ENCODE data around the gene AVPR2. TPM values are rescaled to one million over a fixed set of nuclear protein-coding genes. Genes with fewer than 3 reads are reported as not detected.
A peak's percentile ranks its signal among the peaks of the same experiment; 100 is the strongest.

Gene AVPR2
- total and polyA plus RNA-seq, 9 of the 15 experiments (the other 6 are each of a cell fraction or from before 2014, with no cell fraction given): not detected

DNA sequence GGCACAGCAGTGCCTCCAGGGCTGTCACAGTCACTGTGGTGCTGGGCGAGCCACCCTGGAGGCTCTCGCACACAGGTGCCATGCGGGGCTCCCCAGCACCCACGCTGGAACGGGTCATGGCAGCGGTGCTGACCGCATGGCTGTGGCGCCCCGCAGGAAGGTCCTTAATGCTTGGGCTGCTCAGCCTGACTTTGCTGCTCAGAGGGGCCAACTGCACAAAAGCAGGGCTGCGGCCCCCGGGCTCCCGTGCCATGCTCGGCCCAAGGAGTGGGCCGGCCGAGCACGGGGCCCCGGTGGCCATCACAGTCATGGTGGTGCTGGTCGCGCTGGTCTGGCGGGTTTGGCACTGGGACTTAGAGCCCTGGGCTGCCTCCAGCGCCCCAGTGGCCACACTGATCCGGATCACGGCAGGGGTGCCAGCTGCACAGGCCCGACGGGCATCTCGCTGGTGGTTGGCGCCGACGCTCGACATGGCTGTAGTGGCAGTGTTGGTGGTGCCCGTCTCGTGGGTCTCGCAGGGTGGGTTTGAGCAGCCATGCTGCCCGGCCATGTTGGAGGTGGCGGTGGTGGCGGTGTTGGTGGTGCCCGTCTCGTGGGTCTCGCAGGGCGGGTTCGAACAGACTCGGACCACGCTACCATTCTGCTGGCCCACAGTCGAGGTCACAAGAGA is 50.2 kb downstream of the AVPR2 start:
- Histone ChIP-seq H3K9ac (ENCODE audit: insufficient read depth in 1 of 2, low read depth in 2 of 2, low read length in 2 of 2) (no peak overlapping the region), H3K4me1 (replicated peaks in 1 of 2; ENCODE audit: control insufficient read depth in 2 of 2, insufficient read depth in 2 of 2, low read length in 2 of 2) (peaks cover 0 to 37% of the 10 kb centered on the region in 2 experiments; a peak in 2 of 5 replicates), H3K4me2 (ENCODE audit: insufficient read depth, low read length) (no peak overlapping the region), H4K20me1 (replicated peaks; ENCODE audit: control insufficient read depth, insufficient read depth, low read length) (no peaks in the 10 kb centered on the region), H3K27me3 (ENCODE audit: control insufficient read depth in 2 of 2, insufficient read depth in 2 of 2, low read length in 2 of 2) (no peaks in the 10 kb centered on the region), H2AFZ (ENCODE audit: low read depth, low read length) (no peak overlapping the region), H3K79me2 (ENCODE audit: control insufficient read depth, insufficient read depth, low read length) (peaks cover 9% of the 10 kb centered on the region; the same call in 2 of the 3 replicates), H3K9me1 (ENCODE audit: control insufficient read depth, insufficient read depth, low read length) (no peaks in the 10 kb centered on the region), H3K36me3 (ENCODE audit: control insufficient read depth, insufficient read depth, low read length) (peaks cover 100% of the 10 kb centered on the region; the same call in 2 of the 3 replicates), H3K4me3 (no peak overlapping the region), H3K9me3 (replicated peaks; ENCODE audit: control insufficient read depth, insufficient read depth, low read depth, low read length) (no peaks in the 10 kb centered on the region), H3K27ac (ENCODE audit: extremely low read depth, low read depth, low read length) (no peak overlapping the region)
- TF ChIP-seq ZNF175 (CRISPR knock-in tag; IDR thresholded peaks at IDR 0.05; ENCODE audit: low read depth) (no peak), DNMT1 (IDR thresholded peaks at IDR 0.05) (no peak), RAD51 (IDR thresholded peaks at IDR 0.05; ENCODE audit: borderline replicate concordance, low read depth) (no peak), HNRNPL (IDR thresholded peaks at IDR 0.05; ENCODE audit: low read depth, low read length) (peak; percentile 83), RBFOX2 (IDR thresholded peaks at IDR 0.05; ENCODE audit: low read depth, low read length) (peak; percentile 33; the same call in 1 of the 2 replicates), PYGO2 (tag; IDR thresholded peaks at IDR 0.05) (no peak), TAF7 (tag; IDR thresholded peaks at IDR 0.05) (no peak), TARDBP (IDR thresholded peaks at IDR 0.05) (no peak)
- TF ChIP-seq, protein P1, sequence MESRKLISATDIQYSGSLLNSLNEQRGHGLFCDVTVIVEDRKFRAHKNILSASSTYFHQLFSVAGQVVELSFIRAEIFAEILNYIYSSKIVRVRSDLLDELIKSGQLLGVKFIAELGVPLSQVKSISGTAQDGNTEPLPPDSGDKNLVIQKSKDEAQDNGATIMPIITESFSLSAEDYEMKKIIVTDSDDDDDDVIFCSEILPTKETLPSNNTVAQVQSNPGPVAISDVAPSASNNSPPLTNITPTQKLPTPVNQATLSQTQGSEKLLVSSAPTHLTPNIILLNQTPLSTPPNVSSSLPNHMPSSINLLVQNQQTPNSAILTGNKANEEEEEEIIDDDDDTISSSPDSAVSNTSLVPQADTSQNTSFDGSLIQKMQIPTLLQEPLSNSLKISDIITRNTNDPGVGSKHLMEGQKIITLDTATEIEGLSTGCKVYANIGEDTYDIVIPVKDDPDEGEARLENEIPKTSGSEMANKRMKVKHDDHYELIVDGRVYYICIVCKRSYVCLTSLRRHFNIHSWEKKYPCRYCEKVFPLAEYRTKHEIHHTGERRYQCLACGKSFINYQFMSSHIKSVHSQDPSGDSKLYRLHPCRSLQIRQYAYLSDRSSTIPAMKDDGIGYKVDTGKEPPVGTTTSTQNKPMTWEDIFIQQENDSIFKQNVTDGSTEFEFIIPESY (CRISPR knock-in tag; IDR thresholded peaks at IDR 0.05): peak; percentile 33; the same call in 1 of the 2 replicates
- ChIA-PET POLR2A (no interaction called here), CTCF (ENCODE audit: low intra/inter-chr PET ratio) (interaction anchor here (0.6 to 1.0 kb wide), 3 partner anchors 194 to 310 kb away, joined by 3 read pairs; no protein-coding TSS in a partner anchor)
- WGBS (ENCODE audit: insufficient coverage, low coverage, missing lambda C conversion rate): 96% methylated on average over 21 of the region's 44 CpGs
- TSS peak; percentile 21 for BruUV-seq (replicated peaks)
- ATAC-seq (no peak), DNase-seq (ENCODE audit: extremely low read depth in 1 of 4, low spot score in 3 of 4) (no peak), FAIRE-seq (no peak)
- intact Hi-C loops (cut with micrococcal nuclease) (no loop called here), in situ Hi-C loops (cut with MboI) (no loop called here)

Data from K562 (cell line).